ENCODE measurements around the gene ALS2CL.

Gene ALS2CL

DNA sequence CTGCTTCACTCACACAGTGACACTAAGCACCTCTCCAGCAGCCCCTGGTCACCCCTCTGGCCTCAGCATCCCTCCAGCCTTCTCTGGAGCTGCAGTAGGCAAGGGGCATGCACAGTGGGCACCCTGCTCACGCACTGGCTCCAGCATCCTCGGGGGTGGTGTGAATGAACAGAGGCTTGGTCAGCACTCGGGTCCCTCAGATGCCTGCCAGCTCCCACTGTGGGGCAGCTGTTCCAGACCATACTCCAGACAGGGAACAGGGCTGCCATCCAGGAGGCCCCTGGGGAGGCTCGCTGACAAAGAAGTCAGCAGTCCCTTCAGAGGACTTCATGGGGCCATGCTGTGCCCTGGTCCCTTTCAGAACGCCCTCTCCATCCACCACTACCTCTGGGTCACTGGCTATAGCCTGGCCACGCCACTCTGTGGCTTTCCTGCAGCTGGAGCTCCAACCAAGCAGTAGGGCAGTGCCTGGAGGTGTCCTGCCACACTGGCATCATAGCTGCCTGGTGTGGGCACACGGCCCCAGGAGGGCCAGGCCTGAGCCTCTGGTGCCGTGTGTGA, 26.3 kb downstream of the ALS2CL start:
- DNase-seq (ENCODE audit: extremely low read depth in 1 of 2, low read depth in 1 of 2), result no peak

DNA sequence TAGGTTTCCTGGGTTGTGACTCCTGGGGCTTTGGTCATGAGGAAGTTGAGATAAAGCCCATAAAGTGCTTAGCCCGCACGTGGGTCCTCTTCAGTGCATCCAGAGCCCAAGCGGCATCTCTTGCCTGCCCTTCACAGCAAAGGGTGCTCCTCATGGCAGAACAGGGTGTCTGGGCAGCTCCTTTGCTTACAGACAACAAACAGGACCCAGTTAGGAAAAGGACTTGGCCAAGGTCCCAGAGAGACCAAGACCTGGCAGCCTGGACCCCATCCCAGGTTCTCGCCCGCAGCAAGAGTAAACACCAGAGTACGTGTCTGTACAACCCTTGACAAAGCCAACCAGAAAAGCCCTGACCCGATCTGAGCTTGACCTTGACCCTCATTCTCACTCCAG, 27.0 kb downstream of the ALS2CL start:
- DNase-seq (ENCODE audit: extremely low read depth in 1 of 2, low read depth in 1 of 2), result no peak

DNA sequence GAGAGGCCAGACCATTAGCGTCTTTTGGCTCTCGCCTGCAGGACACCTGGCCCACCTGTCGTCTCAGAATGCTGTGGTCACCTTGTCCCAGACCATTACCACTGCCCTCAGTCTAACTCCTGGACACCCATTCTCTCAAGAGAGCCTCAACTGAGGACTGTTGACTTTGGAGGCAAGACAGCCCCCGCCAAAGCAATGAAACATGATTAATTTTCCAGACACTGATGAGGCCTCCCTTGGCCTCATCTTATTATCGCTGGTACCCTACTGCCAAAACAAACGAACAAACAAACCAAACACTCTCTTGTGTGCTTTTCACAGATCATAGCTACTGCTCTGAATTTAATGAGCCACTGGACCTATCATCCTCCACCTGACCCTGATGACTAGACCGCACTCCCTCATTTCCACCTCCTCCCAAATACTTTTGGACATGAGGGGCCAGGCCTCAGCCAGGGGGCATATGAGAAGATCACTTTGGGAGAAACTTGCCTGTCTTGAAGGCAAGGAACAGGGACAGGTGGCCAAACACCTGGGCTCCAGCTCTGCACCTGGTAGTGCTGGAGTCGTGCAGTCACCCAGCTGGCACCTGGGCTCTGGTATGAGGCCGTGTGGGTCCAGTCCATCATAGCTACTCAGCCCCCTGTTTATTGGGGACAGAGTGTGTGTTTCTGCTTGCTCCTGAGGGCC, 27.6 kb downstream of the ALS2CL start:
- no peak for DNase-seq (ENCODE audit: extremely low read depth in 1 of 2, low read depth in 1 of 2)

DNA sequence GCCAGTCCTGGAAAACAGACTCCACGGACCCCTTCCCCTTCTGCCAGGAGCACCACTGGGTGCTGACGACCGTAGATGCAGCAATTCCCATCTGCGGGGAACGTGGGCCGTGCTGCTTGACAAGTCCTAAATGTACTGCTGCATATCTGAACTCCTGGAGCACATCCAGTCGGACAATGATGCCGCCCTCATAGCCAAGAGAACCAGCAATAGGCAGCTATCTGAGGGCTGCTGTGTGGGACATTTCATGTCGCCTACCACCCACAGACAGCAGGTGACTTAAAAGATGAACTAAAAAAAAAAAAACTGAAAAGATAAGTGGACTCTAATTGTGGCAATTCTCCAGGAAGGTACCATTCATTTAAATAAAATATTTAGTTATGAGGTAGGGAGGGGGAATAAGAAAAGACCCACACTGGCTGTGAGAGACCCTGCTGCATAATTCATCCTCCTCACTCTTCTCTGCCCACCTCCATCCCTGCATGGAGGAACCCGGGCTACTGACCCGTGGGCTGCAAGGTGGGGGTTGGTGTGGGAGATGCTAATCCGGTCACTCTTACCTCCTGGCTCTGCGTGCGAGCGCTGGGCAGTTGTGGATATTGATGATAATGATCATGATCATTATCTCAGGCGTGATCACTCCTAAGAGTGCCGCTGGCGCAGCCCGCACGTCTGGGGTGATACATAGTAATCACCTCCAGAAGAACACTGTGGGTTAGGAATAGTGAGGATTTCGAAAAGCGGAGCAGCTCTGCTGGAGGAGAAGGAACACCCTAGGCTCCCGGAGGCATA, 28.3 kb downstream of the ALS2CL start:
- DNase-seq (ENCODE audit: extremely low read depth in 1 of 2, low read depth in 1 of 2), result no peak

DNA sequence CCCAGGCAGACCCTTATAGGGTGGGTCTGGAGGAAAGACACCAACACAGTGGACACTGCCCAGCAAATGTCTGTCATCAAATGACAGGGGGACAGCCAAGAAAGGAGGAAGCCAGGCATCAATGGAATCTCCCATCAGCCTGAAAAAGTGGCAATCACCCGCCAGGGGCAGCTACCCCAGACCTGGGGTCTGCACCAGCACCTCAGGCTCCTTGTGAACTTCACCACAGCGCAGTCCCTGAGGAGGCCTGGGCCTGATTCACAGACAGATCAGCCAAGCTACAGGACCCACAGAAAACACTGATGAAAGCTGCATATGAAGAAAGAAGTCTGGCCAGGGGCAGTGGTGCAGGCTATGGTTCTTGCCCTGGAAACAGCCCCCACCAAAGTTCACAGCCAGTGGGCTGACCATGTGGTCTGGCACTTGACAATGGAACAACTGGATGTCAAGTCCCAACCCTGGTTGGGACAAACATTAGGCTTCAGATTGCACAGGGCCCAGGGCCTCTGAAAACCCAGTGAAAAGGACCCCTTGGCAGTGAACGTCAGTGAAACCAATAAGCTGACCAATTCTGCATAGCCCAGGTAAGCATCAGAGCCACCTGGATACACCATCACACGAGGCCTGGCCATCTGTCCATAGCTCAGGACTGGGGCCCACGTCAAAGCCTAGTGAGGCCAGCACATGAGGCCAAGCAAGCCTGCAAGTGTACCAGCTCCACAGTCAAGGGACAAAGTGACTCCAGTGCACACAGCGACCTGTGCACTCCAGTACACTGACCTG, 29.1 kb downstream of the ALS2CL start:
- no peak for DNase-seq (ENCODE audit: extremely low read depth in 1 of 2, low read depth in 1 of 2)

DNA sequence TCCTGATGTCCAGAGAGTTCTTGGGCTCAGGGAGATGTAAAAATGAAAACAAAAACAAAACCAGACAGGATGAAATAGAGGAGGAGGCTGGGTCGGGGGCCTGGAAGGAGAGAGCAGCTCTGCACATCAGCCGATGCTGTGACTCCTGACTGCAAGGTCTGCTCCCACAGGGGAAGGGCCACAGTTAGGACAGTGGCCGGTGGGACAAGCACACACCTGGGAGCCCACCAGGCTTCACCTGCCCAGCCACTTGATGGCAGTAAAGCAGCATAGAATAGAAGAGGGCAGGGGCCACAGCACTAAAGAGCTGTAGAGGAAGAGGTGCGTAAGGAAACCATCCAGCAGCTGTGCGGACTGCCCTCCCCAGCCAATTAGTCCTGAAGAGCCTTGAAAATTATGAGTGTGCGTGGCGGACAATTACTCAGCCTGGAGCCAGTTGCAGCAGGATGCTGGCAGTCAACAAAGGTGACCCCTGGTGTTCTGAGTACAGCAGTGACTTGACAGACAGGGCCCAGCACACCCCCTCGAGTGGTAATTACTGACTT, 29.8 kb downstream of the ALS2CL start:
- DNase-seq (ENCODE audit: extremely low read depth in 1 of 2, low read depth in 1 of 2), result no peak

DNA sequence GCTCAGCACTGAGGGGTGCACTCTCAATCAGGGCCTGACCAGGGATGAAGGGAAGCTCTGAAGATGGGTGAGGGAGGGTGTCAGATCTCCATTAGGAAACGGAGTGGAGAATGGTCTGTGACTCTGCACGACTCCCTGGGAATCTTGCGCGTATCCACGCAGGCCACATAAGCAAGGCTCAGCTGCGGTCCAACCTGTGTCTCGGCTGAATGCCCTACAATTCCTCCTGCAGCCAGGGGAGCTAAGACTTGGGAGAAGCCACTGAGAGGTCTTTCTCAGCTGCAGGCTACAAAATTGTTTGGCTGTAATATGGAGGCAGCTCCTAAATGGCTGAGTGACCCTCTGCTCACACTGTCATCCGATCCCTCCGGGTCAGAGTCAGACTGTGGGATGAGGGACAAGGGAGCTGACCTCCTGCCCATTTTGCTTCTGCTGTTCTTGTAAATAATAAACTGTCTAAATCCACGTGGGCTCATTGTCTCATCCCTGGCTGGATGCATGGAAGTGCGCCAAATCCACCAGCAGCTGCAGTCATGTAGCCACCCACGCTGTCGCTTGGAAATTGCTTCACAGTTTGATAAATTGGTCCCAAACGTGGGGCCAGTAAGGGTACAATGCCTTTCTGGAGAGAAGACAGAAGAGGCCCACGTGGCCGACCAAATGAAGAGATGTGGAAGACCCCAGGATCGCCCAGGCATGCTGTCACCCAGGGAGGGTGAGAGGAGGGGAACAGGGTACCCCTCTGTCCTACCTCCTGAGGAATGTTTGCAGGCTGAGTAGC, 30.5 kb downstream of the ALS2CL start:
- no peak for DNase-seq (ENCODE audit: extremely low read depth in 1 of 2, low read depth in 1 of 2)

DNA sequence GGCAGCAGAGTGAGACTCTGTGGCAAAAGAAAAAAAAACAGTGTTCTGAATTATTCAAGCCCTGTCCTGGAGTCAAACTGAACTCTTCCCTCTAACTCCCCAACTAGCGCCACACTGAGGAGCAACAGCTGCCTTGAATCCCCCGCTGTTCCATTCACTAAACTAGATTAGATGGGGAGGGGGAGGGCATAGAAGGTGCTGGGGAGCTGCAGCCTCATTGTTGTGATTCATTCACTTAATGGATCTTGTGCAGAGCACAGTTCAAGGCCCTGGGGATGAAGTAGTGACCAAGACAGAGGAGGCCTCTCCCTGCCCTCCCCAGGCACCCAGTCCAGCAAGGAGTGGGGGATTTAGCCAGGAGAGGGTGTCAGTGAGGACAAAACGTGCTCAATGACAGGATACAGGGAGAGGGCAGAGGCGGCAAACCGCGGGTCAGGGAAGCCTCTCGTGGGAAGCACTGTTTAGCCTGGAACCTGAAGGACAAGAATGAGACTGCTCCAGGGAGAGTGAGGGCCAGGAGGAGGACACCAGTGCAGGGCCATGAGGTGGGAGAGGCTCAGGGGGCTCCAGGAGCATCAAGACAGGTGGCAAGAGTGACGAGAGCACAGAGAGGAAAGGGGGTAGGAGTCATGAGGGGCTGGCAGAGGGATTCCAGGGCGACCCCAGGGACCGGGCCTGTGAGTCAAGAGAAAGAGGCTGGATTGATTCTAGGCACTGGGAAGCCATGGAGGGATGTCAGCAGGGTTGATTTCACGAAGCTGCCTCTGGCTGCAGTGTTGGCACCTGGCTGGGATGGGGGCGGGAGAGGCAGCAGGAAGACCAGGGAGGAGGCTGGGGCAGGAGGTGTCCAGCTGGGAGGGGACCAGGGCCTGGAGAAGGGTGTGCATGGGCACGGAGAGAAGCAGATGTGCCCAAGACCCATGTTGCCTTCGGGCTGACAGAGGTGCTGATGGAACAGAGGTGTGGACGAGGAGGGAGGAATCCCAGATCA, 31.4 kb downstream of the ALS2CL start:
- no peak for DNase-seq (ENCODE audit: extremely low read depth in 1 of 2, low read depth in 1 of 2)

DNA sequence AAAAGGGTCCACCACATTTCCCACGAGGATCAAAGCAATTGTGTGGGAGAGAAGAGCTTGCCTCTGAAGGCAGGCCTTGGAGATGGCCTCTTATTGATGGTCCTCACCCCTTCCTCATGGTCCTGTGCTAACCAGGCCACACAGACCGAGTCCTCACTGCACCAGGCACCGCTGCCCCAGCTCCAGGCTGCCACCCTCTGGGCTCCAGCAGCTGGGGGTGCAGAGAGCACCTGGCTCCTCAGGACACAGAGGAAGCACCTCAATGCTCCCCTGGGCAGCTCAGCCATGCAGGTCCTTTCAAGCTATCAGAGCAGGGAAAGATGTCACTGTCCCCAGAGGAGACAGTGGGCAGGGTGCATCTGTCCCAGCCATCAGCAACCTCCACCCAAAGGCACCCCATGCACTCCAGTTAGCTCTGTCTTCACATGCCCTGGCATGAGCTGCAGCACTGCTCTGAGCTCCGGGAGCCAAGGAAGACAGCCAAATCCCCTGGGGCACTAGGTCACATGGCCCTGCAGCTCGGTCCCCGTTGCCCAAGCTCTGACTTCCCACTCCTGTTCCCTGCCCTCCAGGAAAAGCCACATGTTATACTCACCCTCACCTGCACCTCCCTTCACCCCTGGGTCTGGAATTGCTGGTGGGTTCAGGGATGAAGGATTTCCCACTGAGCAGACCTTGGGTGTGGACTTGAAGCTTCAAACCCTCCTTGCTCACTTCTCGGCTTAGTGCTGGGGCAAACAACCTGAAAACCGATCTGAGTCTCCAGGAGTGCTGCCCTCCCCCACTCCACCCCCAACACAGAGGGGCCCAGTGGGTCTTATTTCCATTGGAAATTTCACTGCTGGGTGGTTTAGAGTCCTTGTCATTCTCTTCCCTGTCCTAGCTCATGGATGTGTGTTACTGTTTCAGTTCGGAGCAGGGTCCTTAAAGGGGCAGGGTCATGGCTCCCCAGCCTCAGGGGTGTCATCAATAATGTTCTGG, 32.6 kb downstream of the ALS2CL start:
- no peak for DNase-seq (ENCODE audit: extremely low read depth in 1 of 2, low read depth in 1 of 2)

DNA sequence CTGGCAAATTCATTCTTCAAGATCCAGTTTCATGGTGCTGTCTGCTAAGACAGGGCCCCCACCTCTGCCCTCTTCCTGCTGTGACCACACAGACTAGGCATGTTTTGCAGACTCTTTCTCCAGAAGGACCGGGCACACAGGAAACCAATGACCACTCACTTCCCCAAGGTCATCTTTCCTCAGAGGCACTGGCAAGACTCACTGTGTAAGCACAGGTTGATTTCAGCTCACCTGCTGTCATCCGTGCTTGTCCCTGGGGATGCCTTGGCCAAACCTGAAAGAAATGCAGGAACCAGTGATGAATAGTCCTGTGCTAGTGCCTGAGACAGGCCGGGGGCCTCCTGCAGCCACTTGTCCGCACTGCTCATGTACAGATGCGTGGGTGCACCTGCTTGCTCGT, 33.5 kb downstream of the ALS2CL start:
- DNase-seq (ENCODE audit: extremely low read depth in 1 of 2, low read depth in 1 of 2), result no peak

DNA sequence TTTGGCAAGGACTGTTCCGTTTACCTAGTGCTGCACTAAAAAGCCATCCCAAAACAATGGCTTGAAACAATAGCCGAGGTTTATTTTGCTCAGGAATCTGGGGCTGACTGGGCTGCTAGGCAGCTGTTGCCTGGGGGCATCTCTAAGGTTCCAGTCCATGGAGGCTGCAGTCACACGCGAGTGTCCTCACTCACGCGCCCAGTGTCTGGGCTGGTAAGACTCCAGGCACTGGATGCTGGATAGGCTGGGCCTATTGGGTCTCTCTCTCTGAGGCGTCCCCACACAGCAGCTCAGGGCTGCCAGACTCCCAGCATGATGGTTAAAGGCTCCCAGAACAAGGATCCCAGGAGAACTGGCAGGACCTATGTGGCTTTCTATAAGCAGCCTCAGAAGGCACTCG, 34.2 kb downstream of the ALS2CL start:
- no peak for DNase-seq (ENCODE audit: extremely low read depth in 1 of 2, low read depth in 1 of 2)

DNA sequence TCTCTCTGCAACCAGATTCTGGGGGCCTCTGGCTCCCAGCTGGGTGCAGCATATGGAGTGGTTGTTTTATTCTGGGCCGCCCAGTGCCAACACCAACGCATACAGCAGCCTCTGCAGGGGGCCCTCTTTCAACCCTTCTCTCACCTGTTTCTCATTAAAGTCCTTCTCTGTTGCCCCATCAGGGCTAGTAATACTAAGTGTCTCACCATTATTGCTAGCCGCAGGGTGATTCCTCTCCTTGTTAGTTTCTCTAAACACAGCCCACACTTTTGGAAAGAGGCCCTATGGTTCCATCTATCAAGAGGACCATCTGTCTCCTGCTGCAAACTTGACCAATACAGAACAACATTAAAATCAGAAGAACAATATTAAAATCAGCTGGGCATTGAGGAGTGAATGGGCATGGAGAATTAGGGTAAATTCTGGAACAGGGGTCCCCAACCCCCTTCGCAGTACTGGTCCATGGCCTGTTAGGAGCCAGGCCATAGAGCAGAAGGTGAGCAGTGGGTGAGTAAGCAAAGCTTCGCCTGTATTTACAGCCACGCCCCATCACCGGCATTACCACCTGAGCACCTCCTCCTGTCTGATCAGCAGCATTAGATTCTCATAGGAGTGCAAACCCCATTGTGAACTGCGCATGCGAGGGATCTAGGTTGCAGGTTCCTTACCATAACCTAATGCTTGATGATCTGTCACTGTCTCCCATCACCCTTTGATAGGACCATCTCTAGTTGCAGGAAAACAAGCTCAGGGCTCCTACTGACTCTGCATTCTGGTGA, 36.5 kb downstream of the ALS2CL start:
- DNase-seq (ENCODE audit: extremely low read depth in 1 of 2, low read depth in 1 of 2), result no peak

DNA sequence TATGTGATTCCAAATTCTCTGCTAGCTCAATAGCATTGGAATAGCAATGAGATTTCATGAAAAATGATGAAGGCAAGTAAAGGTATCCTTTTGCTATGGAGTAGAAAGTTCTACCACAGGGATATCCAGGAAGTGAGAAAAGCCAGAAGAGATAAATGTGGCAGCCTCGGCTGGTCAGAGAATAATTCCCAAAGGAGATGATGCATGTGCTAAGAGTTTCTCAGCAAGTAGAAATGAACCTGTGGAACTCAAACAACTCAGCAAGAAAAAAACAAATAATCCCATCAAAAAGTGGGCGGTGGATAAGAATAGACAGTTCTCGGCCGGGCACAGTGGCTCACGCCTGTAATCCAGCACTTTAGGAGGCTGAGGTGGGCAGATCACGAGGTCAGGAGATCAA, 38.2 kb downstream of the ALS2CL start:
- no peak for DNase-seq (ENCODE audit: extremely low read depth in 1 of 2, low read depth in 1 of 2)

DNA sequence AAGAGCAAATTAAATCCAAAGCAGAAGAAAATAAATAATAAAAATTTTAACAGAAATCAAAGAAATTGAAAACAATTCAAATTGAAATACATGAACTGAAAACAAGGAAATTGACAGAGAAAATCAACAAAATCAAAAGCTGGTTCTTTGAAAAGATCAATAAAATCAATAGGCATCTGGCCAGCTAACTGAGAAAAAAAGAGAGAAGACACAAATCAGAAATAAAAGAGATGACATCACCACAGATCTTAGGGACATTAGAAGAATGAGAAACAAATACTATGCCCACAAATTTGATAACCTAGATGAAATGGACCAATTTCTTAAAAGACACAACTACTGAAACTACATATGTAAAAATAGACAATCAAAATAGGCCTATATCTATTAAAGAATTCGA, 42.4 kb downstream of the ALS2CL start:
- no peak for DNase-seq (ENCODE audit: extremely low read depth in 1 of 2, low read depth in 1 of 2)

DNA sequence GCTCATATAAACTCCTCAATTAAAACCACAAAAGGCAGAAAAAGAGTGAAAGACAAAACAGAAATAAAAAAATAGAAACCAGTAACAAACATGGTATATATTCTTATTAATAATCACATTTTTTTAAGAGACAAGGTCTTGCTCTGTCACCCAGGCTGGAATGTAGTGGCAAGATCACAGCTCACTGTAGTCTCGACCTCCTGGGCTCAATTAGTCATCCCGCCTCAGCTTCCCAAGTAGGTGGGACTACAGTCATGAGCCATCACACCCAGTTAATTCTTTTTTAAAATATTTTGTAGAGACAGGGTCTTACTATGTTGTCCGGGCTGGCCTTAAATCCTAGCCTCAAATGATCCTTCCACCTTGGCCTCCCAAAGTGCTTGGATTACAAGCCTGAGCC, 44.0 kb downstream of the ALS2CL start:
- DNase-seq (ENCODE audit: extremely low read depth in 1 of 2, low read depth in 1 of 2), result no peak

DNA sequence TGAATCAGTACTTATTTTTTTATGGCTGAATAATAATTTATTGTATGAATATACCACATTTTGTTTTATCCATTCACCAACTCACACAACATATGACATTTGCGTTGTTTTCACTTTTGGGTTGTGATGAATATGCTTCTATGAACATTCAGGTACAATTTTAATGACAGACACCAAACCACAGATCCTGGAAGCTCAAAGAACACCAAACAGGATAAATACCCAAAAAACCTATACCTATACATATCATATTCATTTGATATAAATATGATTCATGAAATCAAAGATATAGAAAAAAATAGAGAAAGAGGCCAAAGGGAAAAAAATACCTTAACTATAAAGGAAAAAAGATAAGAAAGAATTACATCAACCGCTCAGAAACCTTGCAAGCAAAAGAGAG, 45.4 kb downstream of the ALS2CL start:
- DNase-seq (ENCODE audit: extremely low read depth in 1 of 2, low read depth in 1 of 2), result no peak

DNA sequence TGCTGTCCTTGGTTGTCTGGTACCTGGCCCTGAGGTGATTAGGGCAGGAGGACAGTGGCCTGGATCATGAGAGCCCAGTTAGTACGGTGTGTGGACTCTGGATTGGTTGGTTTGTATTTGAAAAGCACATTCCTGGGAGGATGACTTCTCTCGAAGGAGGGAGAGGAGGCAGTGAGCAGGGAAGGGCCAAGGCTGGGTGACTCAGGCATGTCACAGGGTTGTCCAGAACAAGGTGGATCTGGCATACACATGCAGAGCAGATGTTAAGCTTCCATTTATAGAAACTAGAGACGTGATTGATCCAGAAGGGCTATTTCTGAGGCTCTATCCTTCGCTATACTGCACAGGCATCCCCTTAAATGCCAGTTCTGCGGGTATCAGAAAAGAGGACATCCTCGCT, 46.8 kb downstream of the ALS2CL start:
- no peak for DNase-seq (ENCODE audit: extremely low read depth in 1 of 2, low read depth in 1 of 2)
